ENCODE results near the gene S100Z. TPM values are rescaled to one million over a fixed set of nuclear protein-coding genes. Genes with fewer than 3 reads are reported as not detected.
"Not testable (repeated sequence)": the region's sequence is repeated elsewhere in the genome, so short reads cannot be mapped to it uniquely, and the experiment has no call there.

S100Z gene
- total RNA-seq, 2 experiments from 2014 or later: 0.36 to 0.81 TPM

DNA sequence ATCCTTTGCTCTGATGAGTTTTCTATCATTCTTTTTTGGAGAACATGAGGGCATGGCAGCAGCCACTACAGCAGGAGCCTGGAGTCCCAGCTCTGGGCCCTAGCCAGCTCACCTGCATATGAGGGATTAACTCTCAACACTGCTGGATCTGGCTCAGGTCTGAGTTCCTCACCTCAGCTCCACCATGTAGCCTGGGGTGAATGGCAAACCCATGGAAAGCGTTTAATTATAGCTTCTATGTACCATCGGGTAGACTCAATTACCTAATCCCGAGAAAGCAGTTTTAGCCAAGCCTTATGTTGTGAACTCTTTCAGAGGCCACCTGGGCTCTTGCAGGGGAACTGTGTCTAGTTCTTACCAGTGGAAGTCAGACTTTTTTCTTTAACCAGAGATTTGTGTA, 3.9 kb upstream of the S100Z start:
- no peaks in the 10 kb centered on the region for H3K36me3 Mint-ChIP-seq (ENCODE audit: low read depth)
- TF ChIP-seq, protein P1, sequence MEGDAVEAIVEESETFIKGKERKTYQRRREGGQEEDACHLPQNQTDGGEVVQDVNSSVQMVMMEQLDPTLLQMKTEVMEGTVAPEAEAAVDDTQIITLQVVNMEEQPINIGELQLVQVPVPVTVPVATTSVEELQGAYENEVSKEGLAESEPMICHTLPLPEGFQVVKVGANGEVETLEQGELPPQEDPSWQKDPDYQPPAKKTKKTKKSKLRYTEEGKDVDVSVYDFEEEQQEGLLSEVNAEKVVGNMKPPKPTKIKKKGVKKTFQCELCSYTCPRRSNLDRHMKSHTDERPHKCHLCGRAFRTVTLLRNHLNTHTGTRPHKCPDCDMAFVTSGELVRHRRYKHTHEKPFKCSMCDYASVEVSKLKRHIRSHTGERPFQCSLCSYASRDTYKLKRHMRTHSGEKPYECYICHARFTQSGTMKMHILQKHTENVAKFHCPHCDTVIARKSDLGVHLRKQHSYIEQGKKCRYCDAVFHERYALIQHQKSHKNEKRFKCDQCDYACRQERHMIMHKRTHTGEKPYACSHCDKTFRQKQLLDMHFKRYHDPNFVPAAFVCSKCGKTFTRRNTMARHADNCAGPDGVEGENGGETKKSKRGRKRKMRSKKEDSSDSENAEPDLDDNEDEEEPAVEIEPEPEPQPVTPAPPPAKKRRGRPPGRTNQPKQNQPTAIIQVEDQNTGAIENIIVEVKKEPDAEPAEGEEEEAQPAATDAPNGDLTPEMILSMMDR (IDR thresholded peaks at IDR 0.05): no peak
- ATAC-seq (no peak), DNase-seq (no peak)
- no peaks in the 10 kb centered on the region for H3K9me3 Mint-ChIP-seq
- H3K4me3 Mint-ChIP-seq: no peak overlapping the region
- intact Hi-C loops (cut with micrococcal nuclease): no loop called here
- H3K4me1 Mint-ChIP-seq (ENCODE audit: low read depth): peaks cover 10% of the 10 kb centered on the region
- CTCF ChIA-PET: no interaction called here
- no peak overlapping the region for H3K27ac Mint-ChIP-seq
- peaks cover 4% of the 10 kb centered on the region for H3K27me3 Mint-ChIP-seq
- POLR2A ChIA-PET: interaction anchor here (0.6 kb wide), 1 partner anchor 592 kb away, joined by 3 read pairs; no protein-coding TSS in a partner anchor

DNA sequence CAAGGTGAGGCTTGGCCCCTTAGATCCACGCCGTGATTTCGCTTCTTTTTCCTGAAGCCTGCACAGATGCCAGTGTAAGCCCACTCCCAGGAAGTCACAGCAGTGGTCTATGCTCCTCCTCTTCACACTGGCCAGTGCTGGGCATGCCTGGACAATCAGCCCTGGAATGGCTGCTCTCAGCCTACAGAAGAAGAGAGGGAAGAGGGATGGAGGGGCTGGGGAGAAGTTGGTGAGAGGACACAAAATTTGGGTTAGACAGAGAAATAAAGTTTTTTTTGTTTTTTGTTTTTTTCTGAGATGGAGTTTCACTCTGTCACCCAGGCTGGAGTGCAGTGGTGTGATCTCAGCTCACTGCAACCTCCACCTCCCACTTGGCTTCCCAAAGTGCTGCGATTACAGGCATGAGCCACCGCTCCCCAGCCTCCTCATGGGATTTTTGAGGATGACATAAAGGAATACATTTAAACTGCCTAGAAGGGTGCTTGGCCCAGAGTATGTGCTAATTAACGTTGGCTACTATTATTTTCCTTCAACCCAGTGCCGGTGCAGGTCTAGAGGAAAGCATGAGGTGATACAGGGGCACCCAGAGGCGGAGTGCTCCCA, 830 bp downstream of the S100Z start:
- ChIA-PET CTCF (no interaction called here), POLR2A (no interaction called here)
- H3K4me3 Mint-ChIP-seq: peak overlapping the region; percentile 14
- H3K36me3 Mint-ChIP-seq (ENCODE audit: low read depth): peaks cover 2% of the 10 kb centered on the region
- TF ChIP-seq, protein P1 (IDR thresholded peaks at IDR 0.05): no peak
- DNase-seq (no peak), ATAC-seq (no peak)
- H3K27ac Mint-ChIP-seq: no peak overlapping the region
- H3K9me3 Mint-ChIP-seq: peaks cover 3% of the 10 kb centered on the region
- no peaks in the 10 kb centered on the region for H3K27me3 Mint-ChIP-seq
- intact Hi-C loops (cut with micrococcal nuclease): no loop called here
- peaks cover 13% of the 10 kb centered on the region for H3K4me1 Mint-ChIP-seq (ENCODE audit: low read depth)

DNA sequence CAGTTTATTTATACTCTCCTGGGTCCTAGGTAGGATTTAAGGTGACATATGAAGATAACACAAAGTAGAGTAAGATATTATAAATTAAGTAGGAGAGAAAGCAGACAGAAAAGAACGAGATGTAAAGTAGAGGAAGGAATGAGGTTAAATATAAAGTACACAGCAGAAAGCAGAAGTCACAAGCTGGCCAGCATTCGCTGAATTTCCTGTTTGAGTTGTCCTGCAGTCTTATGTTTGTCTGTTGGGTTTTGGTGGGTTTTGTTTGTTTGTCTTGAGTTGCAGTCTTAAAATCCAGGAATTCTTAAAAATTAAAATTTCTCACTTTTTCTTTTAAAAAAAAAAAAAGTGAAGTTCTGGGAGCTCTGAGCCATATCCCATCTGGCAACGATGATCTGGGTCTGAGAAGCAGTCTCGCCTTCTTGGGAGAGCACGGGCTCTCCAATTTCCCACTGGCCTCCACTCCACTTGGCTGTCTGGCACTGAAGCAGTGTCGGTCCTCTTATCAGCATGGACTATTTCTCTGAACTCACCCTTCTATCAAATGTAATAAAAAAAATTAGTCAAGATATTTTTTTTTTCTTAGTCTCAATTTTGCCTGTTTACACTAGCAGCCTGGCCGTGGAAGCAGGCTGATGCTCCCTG, 2.0 kb downstream of the S100Z start:
- no peak overlapping the region for H3K4me3 Mint-ChIP-seq
- peaks cover 12% of the 10 kb centered on the region for H3K36me3 Mint-ChIP-seq (ENCODE audit: low read depth)
- TF ChIP-seq, protein P1 (IDR thresholded peaks at IDR 0.05): no peak
- CTCF ChIA-PET: no interaction called here
- no peaks in the 10 kb centered on the region for H3K27me3 Mint-ChIP-seq
- peaks cover 11% of the 10 kb centered on the region for H3K9me3 Mint-ChIP-seq
- no peak overlapping the region for H3K27ac Mint-ChIP-seq
- intact Hi-C loops (cut with micrococcal nuclease): no loop called here
- ATAC-seq: no peak
- H3K4me1 Mint-ChIP-seq (ENCODE audit: low read depth): peaks cover 25% of the 10 kb centered on the region
- POLR2A ChIA-PET: no interaction called here
- no peak for DNase-seq

DNA sequence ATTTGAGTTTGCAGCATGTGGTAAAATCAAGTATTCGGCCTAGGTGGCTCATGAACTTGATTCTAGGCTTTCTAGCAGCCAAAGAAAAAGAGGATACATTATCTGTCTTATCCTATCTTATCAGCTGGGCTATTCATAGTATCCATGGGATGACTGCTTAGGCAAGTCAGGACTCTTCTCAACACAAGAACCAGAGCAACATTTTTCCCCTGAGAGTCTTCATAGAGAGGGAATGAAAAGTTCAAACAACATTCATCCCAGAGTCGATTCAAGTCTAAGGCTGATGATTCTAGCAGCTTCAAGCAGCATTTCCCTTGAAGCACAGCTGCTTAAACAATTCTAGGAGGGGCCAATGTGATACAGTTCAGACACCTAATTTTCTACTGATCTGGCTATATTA, 3.0 kb downstream of the S100Z start:
- ATAC-seq (no peak), DNase-seq (no peak)
- ChIA-PET CTCF (no interaction called here), POLR2A (no interaction called here)
- Mint-ChIP-seq H3K27me3 (no peaks in the 10 kb centered on the region), H3K4me1 (ENCODE audit: low read depth) (peaks cover 25% of the 10 kb centered on the region), H3K9me3 (peaks cover 11% of the 10 kb centered on the region), H3K27ac (no peak overlapping the region), H3K4me3 (no peak overlapping the region), H3K36me3 (ENCODE audit: low read depth) (peaks cover 12% of the 10 kb centered on the region)
- TF ChIP-seq, protein P1 (IDR thresholded peaks at IDR 0.05): no peak
- intact Hi-C loops (cut with micrococcal nuclease): no loop called here

DNA sequence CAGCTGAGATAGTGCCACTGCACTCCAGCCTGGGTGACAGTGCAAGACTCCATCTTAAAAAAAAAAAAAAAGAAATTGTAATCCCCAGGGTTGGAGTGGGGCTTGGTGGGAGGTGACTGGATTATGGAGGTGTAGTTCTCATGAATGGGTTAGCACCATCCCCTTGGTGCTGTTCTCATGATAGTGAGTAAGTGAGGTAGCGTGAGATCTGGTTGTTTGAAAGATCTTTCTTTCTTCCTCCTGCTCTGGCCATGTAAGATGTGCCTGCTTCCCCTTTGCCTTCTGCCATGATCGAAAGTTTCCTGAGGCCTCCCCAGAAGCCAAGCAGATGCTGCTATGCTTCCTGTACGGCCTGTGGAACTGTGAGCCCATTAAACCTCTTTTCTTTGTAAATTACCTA, 3.9 kb downstream of the S100Z start:
- peaks cover 25% of the 10 kb centered on the region for H3K4me1 Mint-ChIP-seq (ENCODE audit: low read depth)
- DNase-seq; H3K27me3 Mint-ChIP-seq; intact Hi-C loops (cut with micrococcal nuclease); POLR2A ChIA-PET; H3K27ac Mint-ChIP-seq; ATAC-seq; H3K4me3 Mint-ChIP-seq: not testable (repeated sequence)
- CTCF ChIA-PET: interaction anchor here (0.9 kb wide), 1 partner anchor 8 kb away, joined by 3 read pairs; no protein-coding TSS in a partner anchor
- peaks cover 12% of the 10 kb centered on the region for H3K36me3 Mint-ChIP-seq (ENCODE audit: low read depth)
- peaks cover 11% of the 10 kb centered on the region for H3K9me3 Mint-ChIP-seq
